ENCODE results near the gene PFKFB3. TPM values are rescaled to one million over a fixed set of nuclear protein-coding genes. Genes with fewer than 3 reads are reported as not detected.

The PFKFB3 gene
- total and polyA plus RNA-seq, 12 donors = 8.4 to 72.4 (median 29.5) TPM

DNA sequence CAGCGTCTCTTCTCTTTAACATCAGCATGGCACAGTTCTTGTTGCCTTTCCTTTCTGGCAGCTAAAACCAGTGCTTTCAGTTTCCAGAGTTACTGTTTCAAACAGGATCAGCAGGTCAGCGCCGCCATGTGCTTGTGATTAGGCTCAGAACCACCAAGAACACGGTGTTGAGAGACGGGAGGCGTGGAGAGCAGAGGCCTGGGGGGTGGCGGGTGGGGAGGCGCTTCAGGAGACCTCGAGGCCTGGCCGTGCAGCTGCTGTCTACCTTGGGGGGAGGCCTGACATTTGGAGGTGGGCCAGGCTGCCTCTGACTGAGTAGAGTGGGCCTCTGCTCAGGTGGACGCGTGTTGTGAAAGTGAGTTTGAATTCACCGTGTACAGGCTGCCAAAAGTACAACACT is 22.0 kb downstream of the PFKFB3 start:
- 87 to 95% (median 90%) methylated on average over 8 to 13 of the region's 13 CpGs for WGBS, 4 donors
- TF ChIP-seq, protein P1, sequence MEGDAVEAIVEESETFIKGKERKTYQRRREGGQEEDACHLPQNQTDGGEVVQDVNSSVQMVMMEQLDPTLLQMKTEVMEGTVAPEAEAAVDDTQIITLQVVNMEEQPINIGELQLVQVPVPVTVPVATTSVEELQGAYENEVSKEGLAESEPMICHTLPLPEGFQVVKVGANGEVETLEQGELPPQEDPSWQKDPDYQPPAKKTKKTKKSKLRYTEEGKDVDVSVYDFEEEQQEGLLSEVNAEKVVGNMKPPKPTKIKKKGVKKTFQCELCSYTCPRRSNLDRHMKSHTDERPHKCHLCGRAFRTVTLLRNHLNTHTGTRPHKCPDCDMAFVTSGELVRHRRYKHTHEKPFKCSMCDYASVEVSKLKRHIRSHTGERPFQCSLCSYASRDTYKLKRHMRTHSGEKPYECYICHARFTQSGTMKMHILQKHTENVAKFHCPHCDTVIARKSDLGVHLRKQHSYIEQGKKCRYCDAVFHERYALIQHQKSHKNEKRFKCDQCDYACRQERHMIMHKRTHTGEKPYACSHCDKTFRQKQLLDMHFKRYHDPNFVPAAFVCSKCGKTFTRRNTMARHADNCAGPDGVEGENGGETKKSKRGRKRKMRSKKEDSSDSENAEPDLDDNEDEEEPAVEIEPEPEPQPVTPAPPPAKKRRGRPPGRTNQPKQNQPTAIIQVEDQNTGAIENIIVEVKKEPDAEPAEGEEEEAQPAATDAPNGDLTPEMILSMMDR (IDR thresholded peaks at IDR 0.05) = no peak
- TF ChIP-seq POLR2A (IDR thresholded peaks at IDR 0.05) = no peak
- no peaks in the 10 kb centered on the region for H3K9me3 ChIP-seq (replicated peaks in 1 of 3)
- intact Hi-C loops (cut with DNase I) = loop anchor here in 1 of 2 donors (10.0 kb wide), 1 partner anchor 160 kb away; no protein-coding TSS in a partner anchor
- no peak overlapping the region for H3K4me3 ChIP-seq
- H3K27me3 ChIP-seq = no peaks in the 10 kb centered on the region
- no peak for DNase-seq
- no peaks in the 10 kb centered on the region for H3K4me1 ChIP-seq (replicated peaks in 1 of 2)
- peaks cover 0 to 85% of the 10 kb centered on the region in 2 donors for H3K36me3 ChIP-seq (replicated peaks in 1 of 2)
- no peak overlapping the region for H3K27ac ChIP-seq

DNA sequence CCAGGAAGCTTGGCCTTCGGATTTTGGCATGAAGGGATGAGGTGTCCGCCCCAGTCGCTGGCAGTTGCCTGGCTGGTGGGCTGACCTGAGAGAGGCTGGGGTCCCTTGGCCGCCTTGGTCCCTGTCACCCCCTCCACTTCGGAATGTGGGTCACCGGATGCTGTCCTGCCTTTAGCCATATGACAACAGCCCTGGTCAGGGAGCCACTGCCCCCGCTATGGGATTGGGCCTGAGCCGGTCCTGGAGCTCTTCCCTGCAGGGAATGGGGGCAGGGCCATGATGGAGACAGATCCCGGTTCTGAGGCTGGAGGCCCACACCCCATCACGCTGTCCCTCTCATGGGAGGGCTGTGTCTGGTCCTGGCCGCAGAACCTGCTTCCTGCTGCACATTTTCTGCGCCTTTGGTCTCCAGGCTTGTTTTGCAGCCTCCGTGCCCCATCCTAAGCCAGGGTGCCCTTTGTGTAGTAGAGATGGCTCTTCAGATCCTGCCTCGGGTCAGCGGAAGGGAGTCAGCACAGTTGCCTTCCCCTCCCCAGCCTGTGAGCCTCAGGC is 22.6 kb downstream of the PFKFB3 start:
- no peak overlapping the region for H3K27ac ChIP-seq
- no peaks in the 10 kb centered on the region for H3K9me3 ChIP-seq (replicated peaks in 1 of 3)
- DNase-seq = no peak
- H3K4me3 ChIP-seq = no peak overlapping the region
- TF ChIP-seq, protein P1 (IDR thresholded peaks at IDR 0.05) = no peak
- no peak for TF ChIP-seq POLR2A (IDR thresholded peaks at IDR 0.05)
- peaks cover 0 to 84% of the 10 kb centered on the region in 2 donors for H3K36me3 ChIP-seq (replicated peaks in 1 of 2)
- H3K27me3 ChIP-seq = no peaks in the 10 kb centered on the region
- no peaks in the 10 kb centered on the region for H3K4me1 ChIP-seq (replicated peaks in 1 of 2)
- intact Hi-C loops (cut with DNase I) = loop anchor here in 1 of 2 donors (10.0 kb wide), 1 partner anchor 159 kb away; no protein-coding TSS in a partner anchor
- WGBS, 4 donors = 81 to 93% (median 90%) methylated on average over 10 to 15 of the region's 15 CpGs

DNA sequence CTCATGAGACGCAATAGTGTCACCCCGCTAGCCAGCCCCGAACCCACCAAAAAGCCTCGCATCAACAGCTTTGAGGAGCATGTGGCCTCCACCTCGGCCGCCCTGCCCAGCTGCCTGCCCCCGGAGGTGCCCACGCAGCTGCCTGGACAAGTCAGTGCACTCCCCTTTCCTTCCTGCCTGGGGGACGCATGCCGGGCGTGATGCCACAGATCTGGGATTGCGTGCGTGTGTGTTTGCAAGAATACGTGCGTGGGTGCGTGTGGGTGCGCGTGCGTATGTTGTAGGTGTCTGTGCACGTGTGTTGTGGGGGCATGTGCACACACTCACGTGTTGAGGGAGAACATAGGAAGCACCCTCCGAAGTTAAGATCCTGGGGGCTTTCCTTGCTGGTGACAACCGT is 23.5 kb downstream of the PFKFB3 start:
- DNase-seq = no peak
- Histone ChIP-seq H3K4me1 (replicated peaks in 1 of 2) (no peaks in the 10 kb centered on the region), H3K9me3 (replicated peaks in 1 of 3) (no peaks in the 10 kb centered on the region), H3K27ac (no peak overlapping the region), H3K36me3 (replicated peaks in 1 of 2) (peaks cover 0 to 81% of the 10 kb centered on the region in 2 donors), H3K4me3 (no peak overlapping the region), H3K27me3 (no peaks in the 10 kb centered on the region)
- intact Hi-C loops (cut with DNase I) = loop anchor here in 1 of 2 donors (10.0 kb wide), 1 partner anchor 159 kb away; no protein-coding TSS in a partner anchor
- TF ChIP-seq POLR2A (IDR thresholded peaks at IDR 0.05) = no peak
- TF ChIP-seq, protein P1 (IDR thresholded peaks at IDR 0.05) = no peak
- WGBS, 4 donors = 92 to 96% (median 94%) methylated on average over 16 to 23 of the region's 23 CpGs

DNA sequence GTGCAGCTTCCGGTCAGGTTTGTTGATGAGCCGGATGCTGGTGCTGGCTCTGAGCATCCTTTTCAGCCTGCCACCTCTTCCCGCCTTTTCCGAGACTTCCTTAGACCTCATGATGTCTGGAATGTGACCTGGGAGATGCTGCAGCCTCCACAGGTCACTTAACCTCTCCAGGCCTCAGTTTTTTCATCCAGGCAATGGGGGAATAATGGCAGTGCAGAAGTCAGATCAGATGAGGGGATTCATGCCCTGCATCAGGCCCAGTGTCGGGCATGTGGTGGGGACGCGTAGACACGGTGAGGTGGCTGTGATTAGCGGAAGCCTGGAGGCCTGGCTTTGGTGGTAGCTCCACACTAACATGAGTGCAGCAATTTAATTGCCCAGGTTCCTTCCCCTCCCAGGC is 24.6 kb downstream of the PFKFB3 start:
- no peak for TF ChIP-seq POLR2A (IDR thresholded peaks at IDR 0.05)
- TF ChIP-seq, protein P1 (IDR thresholded peaks at IDR 0.05) = no peak
- WGBS, 4 donors = 96 to 98% (median 97%) methylated on average over 9 of the region's 9 CpGs
- intact Hi-C loops (cut with DNase I) = loop anchor here in 1 of 2 donors (10.0 kb wide), 1 partner anchor 157 kb away; no protein-coding TSS in a partner anchor
- H3K4me3 ChIP-seq = no peak overlapping the region
- DNase-seq = no peak
- H3K9me3 ChIP-seq (replicated peaks in 1 of 3) = no peaks in the 10 kb centered on the region
- no peaks in the 10 kb centered on the region for H3K27me3 ChIP-seq
- H3K27ac ChIP-seq = no peak overlapping the region
- no peaks in the 10 kb centered on the region for H3K4me1 ChIP-seq (replicated peaks in 1 of 2)
- H3K36me3 ChIP-seq (replicated peaks in 1 of 2) = peaks cover 0 to 81% of the 10 kb centered on the region in 2 donors

All from adrenal gland (tissue), 12 donors.